PC-3 (cell line): Measurements from ENCODE around the gene HHIP. TPM values are rescaled to one million over a fixed set of nuclear protein-coding genes. Genes with fewer than 3 reads are reported as not detected.

ENCODE experiments used
- ATAC-seq: fragments of 200-7000 bp; cut with Tn5 transposase; 2 replicates; pipeline ENCODE4 v1.9.1; 2020; ENCODE audit warnings: mild to moderate bottlenecking, moderate library complexity
- BruUV-seq: library from RNA; stranded (reverse); fragments of 400-500 nt; replicated peaks from 2 replicates; lab custom pipeline; 2021; lab: Mats Ljungman, UMichigan
- CTCF ChIA-PET: fragments of 300-600 bp; sonication (Branson Sonifier 250); formaldehyde crosslinking; loops from one replicate; lab custom pipeline; 2022; ENCODE audit warnings: antibody characterized with exemption; lab: Charles Lee
- POLR2A ChIA-PET: fragments of 300-600 bp; sonication (Branson Sonifier 250); formaldehyde crosslinking; loops from one replicate; lab custom pipeline; 2022; ENCODE audit warnings: antibody characterized with exemption; ENCODE audit not compliant: unreplicated experiment; lab: Charles Lee
- DNase-seq: peaks from one replicate; pipeline ENCODE4 v3.0.0-alpha.2; 2015
- H2AFZ ChIP-seq: fragments of 300-600 bp; sonication (generic); 2 replicates; pipeline ENCODE4 v1.6.0; 2016; ENCODE audit warnings: antibody characterized with exemption, low read length
- H3F3A ChIP-seq: fragments of 300-600 bp; sonication (generic); one replicate; pipeline ENCODE4 v1.6.0; 2017; ENCODE audit warnings: antibody characterized with exemption, low read length, control low read depth, mild to moderate bottlenecking; ENCODE audit not compliant: unreplicated experiment
- H3K27ac ChIP-seq: fragments of 300-600 bp; sonication (generic); 2 replicates; pipeline ENCODE4 v1.5.1; 2016; ENCODE audit warnings: mild to moderate bottlenecking, low read length
- H3K27me3 ChIP-seq: fragments of 300-600 bp; sonication (generic); 2 replicates; pipeline ENCODE4 v1.6.1; 2016; ENCODE audit warnings: low read length, mixed read lengths
- H3K36me3 ChIP-seq: fragments of 300-600 bp; sonication (generic); 2 replicates; pipeline ENCODE4 v1.6.1; 2016; ENCODE audit warnings: low read depth, mixed run types, low read length, mixed read lengths
- H3K4me1 ChIP-seq: fragments of 300-600 bp; sonication (generic); 2 replicates; pipeline ENCODE4 v1.5.1; 2016; ENCODE audit warnings: low read length; ENCODE audit not compliant: insufficient read depth
- H3K4me2 ChIP-seq: fragments of 300-600 bp; sonication (generic); 2 replicates; pipeline ENCODE4 v1.6.0; 2016; ENCODE audit warnings: low read length
- H3K4me3 ChIP-seq: fragments of 300-600 bp; sonication (generic); 2 replicates; pipeline ENCODE4 v1.5.1; 2016; ENCODE audit warnings: mild to moderate bottlenecking, low read length, mixed read lengths
- H3K79me2 ChIP-seq: fragments of 300-600 bp; sonication (generic); 2 replicates; pipeline ENCODE4 v1.6.1; 2017; ENCODE audit warnings: low read length, mixed read lengths
- H3K9ac ChIP-seq: fragments of 300-600 bp; sonication (generic); 2 replicates; pipeline ENCODE4 v1.6.0; 2016; ENCODE audit warnings: mild to moderate bottlenecking, low read length
- H3K9me2 ChIP-seq: fragments of 300-600 bp; sonication (generic); replicated peaks from 2 replicates; pipeline ENCODE4 v1.6.1; 2016; ENCODE audit warnings: mixed run types, low read length, mixed read lengths
- H3K9me3 ChIP-seq: fragments of 300-600 bp; sonication (generic); 2 replicates; pipeline ENCODE4 v1.6.1; 2016; ENCODE audit warnings: low read length, mixed read lengths
- H4K20me1 ChIP-seq: fragments of 300-600 bp; sonication (generic); 2 replicates; pipeline ENCODE4 v1.6.1; 2016; ENCODE audit warnings: low read length, mixed read lengths
- EZH2 ChIP-seq: fragments of 300-600 bp; sonication (generic); IDR thresholded peaks from one replicate; pipeline ENCODE4 v1.6.1; 2017; ENCODE audit warnings: antibody characterized with exemption, mild to moderate bottlenecking, low read length; ENCODE audit not compliant: unreplicated experiment
- EZH2phosphoT487 ChIP-seq: fragments of 300-600 bp; sonication (generic); IDR thresholded peaks from 2 replicates; pipeline ENCODE4 v1.6.1; 2018; ENCODE audit warnings: mild to moderate bottlenecking, antibody characterized with exemption, low read length, borderline replicate concordance
- intact Hi-C: fragments of 100-400 bp; cut with micrococcal nuclease; formaldehyde crosslinking; loops from 2 replicates; pipeline ENCODE4 v1.9.0; 2023
- total RNA-seq: library from RNA; depleted of rRNA; stranded (reverse); fragments of >200 nt; gene quantifications from 2 replicates; pipeline ENCODE4 v1.2.3, GENCODE V29; 2014
- TF ChIP-seq, protein P1 (sequence below): fragments of 300-600 bp; sonication (generic); conservative IDR thresholded peaks from 2 replicates; pipeline ENCODE4 v1.5.1; 2017; ENCODE audit warnings: antibody characterized with exemption, low read depth, mild to moderate bottlenecking, low read length

Gene HHIP
- total RNA-seq, 1 experiment from 2014 or later, result 1.2 TPM

DNA sequence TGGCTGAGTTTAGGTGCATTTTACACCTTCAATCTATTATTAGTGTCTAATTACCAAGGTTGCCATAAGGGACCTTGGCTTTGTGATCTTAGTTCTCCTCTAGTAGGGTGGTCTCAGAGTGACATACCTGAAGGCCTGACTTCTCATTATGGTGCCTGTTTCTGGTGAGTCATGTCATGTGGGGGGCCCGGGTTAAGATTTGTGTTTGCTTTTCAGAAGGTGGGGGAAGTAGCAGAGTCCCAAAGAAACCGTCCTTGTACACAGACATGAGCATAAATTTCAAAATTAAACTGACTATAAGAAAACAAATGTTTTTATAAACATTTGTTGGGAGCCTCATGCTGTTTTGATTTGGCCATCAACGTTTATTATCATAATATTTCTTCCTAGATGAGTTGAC is 74.5 kb downstream of the HHIP start:
- ATAC-seq, result no peak
- BruUV-seq, result no TSS peak
- CTCF ChIA-PET, result no interaction called here
- no peaks in the 10 kb centered on the region for H3K36me3 ChIP-seq
- TF ChIP-seq EZH2, result no peak
- TF ChIP-seq, protein P1, sequence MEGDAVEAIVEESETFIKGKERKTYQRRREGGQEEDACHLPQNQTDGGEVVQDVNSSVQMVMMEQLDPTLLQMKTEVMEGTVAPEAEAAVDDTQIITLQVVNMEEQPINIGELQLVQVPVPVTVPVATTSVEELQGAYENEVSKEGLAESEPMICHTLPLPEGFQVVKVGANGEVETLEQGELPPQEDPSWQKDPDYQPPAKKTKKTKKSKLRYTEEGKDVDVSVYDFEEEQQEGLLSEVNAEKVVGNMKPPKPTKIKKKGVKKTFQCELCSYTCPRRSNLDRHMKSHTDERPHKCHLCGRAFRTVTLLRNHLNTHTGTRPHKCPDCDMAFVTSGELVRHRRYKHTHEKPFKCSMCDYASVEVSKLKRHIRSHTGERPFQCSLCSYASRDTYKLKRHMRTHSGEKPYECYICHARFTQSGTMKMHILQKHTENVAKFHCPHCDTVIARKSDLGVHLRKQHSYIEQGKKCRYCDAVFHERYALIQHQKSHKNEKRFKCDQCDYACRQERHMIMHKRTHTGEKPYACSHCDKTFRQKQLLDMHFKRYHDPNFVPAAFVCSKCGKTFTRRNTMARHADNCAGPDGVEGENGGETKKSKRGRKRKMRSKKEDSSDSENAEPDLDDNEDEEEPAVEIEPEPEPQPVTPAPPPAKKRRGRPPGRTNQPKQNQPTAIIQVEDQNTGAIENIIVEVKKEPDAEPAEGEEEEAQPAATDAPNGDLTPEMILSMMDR, result no peak
- H3F3A ChIP-seq, result no peaks in the 10 kb centered on the region
- H3K4me3 ChIP-seq, result no peak overlapping the region
- no peak overlapping the region for H2AFZ ChIP-seq
- POLR2A ChIA-PET, result no interaction called here
- H4K20me1 ChIP-seq, result no peaks in the 10 kb centered on the region
- no peak overlapping the region for H3K4me2 ChIP-seq
- H3K9ac ChIP-seq, result no peak overlapping the region
- no peak for DNase-seq
- no peaks in the 10 kb centered on the region for H3K9me3 ChIP-seq
- intact Hi-C loops, result no loop called here
- no peaks in the 10 kb centered on the region for H3K9me2 ChIP-seq
- no peaks in the 10 kb centered on the region for H3K79me2 ChIP-seq
- H3K4me1 ChIP-seq, result no peaks in the 10 kb centered on the region
- no peaks in the 10 kb centered on the region for H3K27me3 ChIP-seq
- no peak overlapping the region for H3K27ac ChIP-seq

DNA sequence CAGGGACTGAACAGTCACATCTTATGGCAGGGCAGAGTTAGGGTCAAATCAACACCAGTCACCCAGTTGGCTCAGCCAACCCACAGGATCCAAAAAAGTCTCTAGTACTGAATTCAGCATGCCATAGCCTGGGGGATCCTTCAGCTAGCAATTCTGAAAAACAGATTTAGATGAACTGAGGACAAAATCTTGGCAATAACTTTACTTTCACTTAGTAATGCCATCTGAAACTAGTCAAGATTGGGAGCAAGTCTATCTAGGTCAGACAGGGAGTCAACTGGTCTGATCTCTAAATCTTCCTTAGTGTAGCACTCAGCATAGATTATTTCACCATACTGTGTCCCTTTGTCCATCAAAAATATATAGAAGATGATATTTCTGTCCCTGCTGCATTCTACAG is 76.0 kb downstream of the HHIP start:
- ChIA-PET POLR2A (no interaction called here), CTCF (no interaction called here)
- ATAC-seq (no peak), DNase-seq (no peak)
- H3K36me3 ChIP-seq, result no peaks in the 10 kb centered on the region
- no peak overlapping the region for H3K9ac ChIP-seq
- H3K27ac ChIP-seq, result no peak overlapping the region
- BruUV-seq, result no TSS peak
- H4K20me1 ChIP-seq, result no peaks in the 10 kb centered on the region
- no peak overlapping the region for H3K4me2 ChIP-seq
- H3K79me2 ChIP-seq, result no peaks in the 10 kb centered on the region
- TF ChIP-seq EZH2phosphoT487 (no peak), EZH2 (no peak)
- TF ChIP-seq, protein P1, result no peak
- H3K9me3 ChIP-seq, result no peaks in the 10 kb centered on the region
- no peaks in the 10 kb centered on the region for H3F3A ChIP-seq
- H3K4me3 ChIP-seq, result no peak overlapping the region
- no peaks in the 10 kb centered on the region; the same call in 1 of the 2 replicates for H3K27me3 ChIP-seq
- intact Hi-C loops, result no loop called here
- no peak overlapping the region for H2AFZ ChIP-seq
- H3K4me1 ChIP-seq, result no peaks in the 10 kb centered on the region
- no peaks in the 10 kb centered on the region for H3K9me2 ChIP-seq

GRCh38 chr4:144723471-144723870 is 77.5 kb downstream of the HHIP start:
- Histone ChIP-seq H2AFZ (no peak overlapping the region), H3K79me2 (no peaks in the 10 kb centered on the region), H3K4me3 (no peak overlapping the region), H3K9me2 (no peaks in the 10 kb centered on the region), H3K4me1 (no peaks in the 10 kb centered on the region), H3K36me3 (no peaks in the 10 kb centered on the region), H3F3A (no peaks in the 10 kb centered on the region), H3K9ac (no peak overlapping the region), H3K9me3 (no peaks in the 10 kb centered on the region), H3K27ac (no peak overlapping the region), H4K20me1 (no peaks in the 10 kb centered on the region), H3K27me3 (no peaks in the 10 kb centered on the region; the same call in 1 of the 2 replicates), H3K4me2 (no peak overlapping the region)
- no peak for DNase-seq
- TF ChIP-seq, protein P1, result no peak
- no peak for TF ChIP-seq EZH2phosphoT487
- TF ChIP-seq EZH2, result no peak
- no peak for ATAC-seq
- CTCF ChIA-PET, result no interaction called here
- POLR2A ChIA-PET, result no interaction called here
- BruUV-seq, result no TSS peak
- intact Hi-C loops, result no loop called here
